MM.1S (cell line): ENCODE results near the gene SCN4B.

Experiments
- DNase-seq: peaks from one replicate; pipeline ENCODE4 v3.0.0-alpha.2; 2015
- H2AFZ ChIP-seq: fragments of 300-600 bp; sonication (generic); 2 replicates; pipeline ENCODE4 v1.6.0; 2016; ENCODE audit warnings: antibody characterized with exemption, low read length
- H3F3A ChIP-seq: fragments of 300-600 bp; sonication (generic); 2 replicates; pipeline ENCODE4 v1.6.1; 2016; ENCODE audit warnings: mild to moderate bottlenecking, antibody characterized with exemption, low read length, moderate library complexity, mixed read lengths; ENCODE audit not compliant: insufficient read depth
- H3K27ac ChIP-seq: fragments of 300-600 bp; sonication (generic); 2 replicates; pipeline ENCODE4 v1.5.1; 2016; ENCODE audit warnings: mild to moderate bottlenecking, low read length
- H3K27me3 ChIP-seq: fragments of 300-600 bp; sonication (generic); replicated peaks from 2 replicates; pipeline ENCODE4 v1.6.0; 2016; ENCODE audit warnings: low read length; ENCODE audit not compliant: insufficient read depth
- H3K36me3 ChIP-seq: fragments of 300-600 bp; sonication (generic); replicated peaks from 2 replicates; pipeline ENCODE4 v1.6.1; 2016; ENCODE audit warnings: mild to moderate bottlenecking, low read length, mixed read lengths; ENCODE audit not compliant: insufficient read depth
- H3K4me1 ChIP-seq: fragments of 300-600 bp; sonication (generic); 2 replicates; pipeline ENCODE4 v1.6.1; 2016; ENCODE audit warnings: low read length, mixed read lengths
- H3K4me2 ChIP-seq: fragments of 300-600 bp; sonication (generic); 2 replicates; pipeline ENCODE4 v1.6.0; 2016; ENCODE audit warnings: low read depth, low read length
- H3K4me3 ChIP-seq: fragments of 300-600 bp; sonication (generic); 2 replicates; pipeline ENCODE4 v1.5.1; 2016; ENCODE audit warnings: low read length, mixed read lengths
- H3K79me2 ChIP-seq: fragments of 300-600 bp; sonication (generic); 2 replicates; pipeline ENCODE4 v1.6.1; 2016; ENCODE audit warnings: mixed run types, low read length, mixed read lengths
- H3K9ac ChIP-seq: fragments of 300-600 bp; sonication (generic); 2 replicates; pipeline ENCODE4 v1.6.1; 2016; ENCODE audit warnings: low read length, mixed read lengths
- H3K9me2 ChIP-seq: fragments of 300-600 bp; sonication (generic); replicated peaks from 2 replicates; pipeline ENCODE4 v1.6.1; 2016; ENCODE audit warnings: mild to moderate bottlenecking, low read length, mixed read lengths; ENCODE audit not compliant: insufficient read depth
- H3K9me3 ChIP-seq: fragments of 300-600 bp; sonication (generic); replicated peaks from 2 replicates; pipeline ENCODE4 v1.6.1; 2016; ENCODE audit warnings: mild to moderate bottlenecking, low read length, mixed read lengths; ENCODE audit not compliant: insufficient read depth
- H4K20me1 ChIP-seq: fragments of 300-600 bp; sonication (generic); 2 replicates; pipeline ENCODE4 v1.6.1; 2016; ENCODE audit warnings: mild to moderate bottlenecking, low read length, moderate library complexity, mixed read lengths; ENCODE audit not compliant: insufficient read depth
- CTCF ChIP-seq: fragments of 300-600 bp; sonication (generic); IDR thresholded peaks from 2 replicates; pipeline ENCODE4 v1.5.1; 2016; ENCODE audit warnings: antibody characterized with exemption, low read length, mixed read lengths
- EZH2 ChIP-seq: fragments of 300-600 bp; sonication (generic); optimal IDR thresholded peaks from 2 replicates; pipeline ENCODE3; 2017; ENCODE audit warnings: low read depth, mild to moderate bottlenecking, antibody characterized with exemption, low read length, mixed read lengths
- EZH2phosphoT487 ChIP-seq: fragments of 300-600 bp; sonication (generic); IDR thresholded peaks from 2 replicates; pipeline ENCODE4 v1.6.1; 2018; ENCODE audit warnings: antibody characterized with exemption, low read length

The SCN4B gene

GRCh38 chr11:118145285-118146227 lies 7.1 kb downstream of the SCN4B start:
- no peaks in the 10 kb centered on the region for H3K36me3 ChIP-seq
- no peaks in the 10 kb centered on the region for H3K79me2 ChIP-seq
- H3K9me2 ChIP-seq = no peaks in the 10 kb centered on the region
- H3F3A ChIP-seq = no peaks in the 10 kb centered on the region
- H4K20me1 ChIP-seq = no peaks in the 10 kb centered on the region
- H3K27me3 ChIP-seq = peaks cover 62% of the 10 kb centered on the region
- H3K4me2 ChIP-seq = peak overlapping the region; percentile 79
- no peak overlapping the region; the same call in 1 of the 2 replicates for H3K9ac ChIP-seq
- H2AFZ ChIP-seq = peak overlapping the region; percentile 76
- no peaks in the 10 kb centered on the region; the same call in 1 of the 2 replicates for H3K4me1 ChIP-seq
- DNase-seq = peak; percentile 88
- H3K9me3 ChIP-seq = no peaks in the 10 kb centered on the region
- no peak for TF ChIP-seq EZH2phosphoT487
- peak; percentile 87 for TF ChIP-seq CTCF
- H3K27ac ChIP-seq = no peak overlapping the region
- peak overlapping the region; percentile 74 for H3K4me3 ChIP-seq

GRCh38 chr11:118144301-118145268 lies 8.0 kb downstream of the SCN4B start:
- H3K4me2 ChIP-seq = peak overlapping the region; percentile 79; the same call in 1 of the 2 replicates
- H2AFZ ChIP-seq = no peak overlapping the region
- H4K20me1 ChIP-seq = no peaks in the 10 kb centered on the region
- H3K36me3 ChIP-seq = no peaks in the 10 kb centered on the region
- H3K4me1 ChIP-seq = no peaks in the 10 kb centered on the region; the same call in 1 of the 2 replicates
- H3K9ac ChIP-seq = no peak overlapping the region
- no peaks in the 10 kb centered on the region for H3K79me2 ChIP-seq
- H3K4me3 ChIP-seq = 0 out of 2 replicates have a peak overlapping the region, but pooled peaks have one; percentile 74
- TF ChIP-seq EZH2 (no peak), CTCF (no peak), EZH2phosphoT487 (no peak)
- no peak for DNase-seq
- H3K27ac ChIP-seq = no peak overlapping the region
- no peaks in the 10 kb centered on the region for H3F3A ChIP-seq
- no peaks in the 10 kb centered on the region for H3K9me3 ChIP-seq
- no peaks in the 10 kb centered on the region for H3K9me2 ChIP-seq
- H3K27me3 ChIP-seq = peaks cover 60% of the 10 kb centered on the region

GRCh38 chr11:118143661-118144185 lies 8.9 kb downstream of the SCN4B start:
- Histone ChIP-seq H3K4me1 (no peaks in the 10 kb centered on the region; the same call in 1 of the 2 replicates), H3K27ac (no peak overlapping the region), H2AFZ (no peak overlapping the region), H3K36me3 (no peaks in the 10 kb centered on the region), H3K4me2 (no peak overlapping the region), H3K79me2 (no peaks in the 10 kb centered on the region), H3K4me3 (no peak overlapping the region), H3K9me2 (no peaks in the 10 kb centered on the region), H4K20me1 (no peaks in the 10 kb centered on the region), H3K9me3 (no peaks in the 10 kb centered on the region), H3F3A (no peaks in the 10 kb centered on the region), H3K27me3 (peaks cover 65% of the 10 kb centered on the region), H3K9ac (no peak overlapping the region)
- TF ChIP-seq CTCF = no peak
- TF ChIP-seq EZH2 = no peak
- TF ChIP-seq EZH2phosphoT487 = no peak
- DNase-seq = no peak
